HG02938 (cell line): ENCODE measurements around the gene TOGARAM1.

Experiments used
- ATAC-seq: cut with Tn5 transposase; IDR thresholded peaks from one replicate; pipeline ENCODE4 v1.9.1; 2021; ENCODE audit warnings: mild to moderate bottlenecking, moderate library complexity; ENCODE audit not compliant: unreplicated experiment

Gene TOGARAM1

DNA sequence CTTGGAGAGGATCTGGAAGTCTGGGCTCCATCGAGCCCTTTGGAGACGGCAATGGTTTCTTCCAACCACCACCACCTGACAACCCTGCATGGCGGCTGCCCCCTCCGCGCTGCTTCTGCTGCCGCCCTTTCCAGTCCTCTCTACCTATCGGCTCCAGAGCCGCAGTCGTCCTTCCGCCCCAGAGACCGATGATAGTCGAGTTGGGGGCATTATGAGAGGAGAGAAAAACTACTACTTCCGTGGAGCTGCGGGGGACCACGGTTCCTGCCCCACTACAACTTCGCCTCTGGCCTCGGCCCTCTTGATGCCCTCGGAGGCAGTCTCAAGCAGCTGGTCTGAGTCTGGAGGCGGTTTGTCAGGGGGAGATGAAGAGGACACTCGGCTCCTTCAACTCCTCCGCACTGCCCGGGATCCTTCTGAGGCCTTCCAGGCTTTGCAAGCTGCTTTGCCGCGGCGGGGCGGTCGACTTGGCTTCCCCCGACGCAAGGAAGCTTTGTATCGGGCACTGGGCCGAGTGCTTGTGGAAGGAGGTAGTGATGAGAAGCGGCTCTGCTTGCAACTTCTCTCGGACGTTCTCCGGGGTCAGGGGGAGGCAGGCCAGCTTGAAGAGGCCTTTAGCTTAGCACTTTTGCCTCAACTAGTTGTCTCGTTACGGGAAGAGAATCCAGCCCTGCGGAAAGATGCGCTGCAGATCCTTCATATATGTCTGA, 499 bp downstream of the TOGARAM1 start:
- peak; percentile 29 for ATAC-seq

DNA sequence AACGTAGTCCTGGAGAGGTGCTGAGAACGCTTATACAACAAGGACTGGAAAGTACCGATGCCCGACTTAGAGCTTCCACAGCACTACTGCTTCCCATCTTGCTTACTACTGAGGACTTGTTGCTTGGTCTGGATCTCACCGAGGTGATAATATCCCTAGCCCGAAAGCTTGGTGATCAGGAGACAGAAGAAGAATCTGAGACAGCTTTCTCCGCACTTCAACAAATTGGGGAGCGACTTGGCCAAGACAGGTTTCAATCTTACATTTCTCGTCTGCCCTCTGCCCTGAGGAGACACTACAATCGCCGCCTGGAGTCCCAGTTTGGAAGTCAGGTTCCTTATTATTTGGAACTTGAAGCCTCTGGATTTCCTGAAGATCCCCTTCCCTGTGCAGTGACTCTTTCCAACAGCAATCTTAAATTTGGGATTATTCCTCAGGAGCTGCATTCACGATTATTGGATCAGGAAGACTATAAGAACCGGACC, 1.1 kb downstream of the TOGARAM1 start:
- ATAC-seq = no peak

DNA sequence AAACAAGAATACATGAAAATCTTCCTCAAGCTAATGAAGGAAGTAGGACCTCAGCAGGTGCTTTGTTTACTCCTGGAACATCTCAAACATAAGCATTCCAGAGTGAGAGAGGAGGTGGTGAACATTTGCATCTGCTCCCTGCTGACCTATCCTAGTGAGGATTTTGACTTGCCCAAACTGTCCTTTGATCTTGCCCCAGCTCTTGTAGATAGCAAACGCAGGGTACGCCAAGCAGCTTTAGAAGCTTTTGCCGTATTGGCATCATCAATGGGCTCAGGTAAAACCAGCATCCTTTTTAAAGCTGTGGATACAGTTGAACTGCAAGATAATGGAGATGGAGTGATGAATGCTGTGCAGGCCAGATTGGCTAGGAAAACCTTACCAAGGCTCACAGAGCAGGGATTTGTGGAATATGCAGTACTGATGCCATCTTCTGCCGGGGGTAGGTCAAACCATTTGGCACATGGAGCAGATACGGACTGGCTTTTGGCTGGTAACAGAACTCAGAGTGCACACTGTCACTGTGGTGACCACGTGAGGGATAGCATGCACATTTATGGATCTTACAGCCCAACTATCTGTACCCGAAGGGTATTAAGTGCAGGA, 1.9 kb downstream of the TOGARAM1 start:
- ATAC-seq = no peak

DNA sequence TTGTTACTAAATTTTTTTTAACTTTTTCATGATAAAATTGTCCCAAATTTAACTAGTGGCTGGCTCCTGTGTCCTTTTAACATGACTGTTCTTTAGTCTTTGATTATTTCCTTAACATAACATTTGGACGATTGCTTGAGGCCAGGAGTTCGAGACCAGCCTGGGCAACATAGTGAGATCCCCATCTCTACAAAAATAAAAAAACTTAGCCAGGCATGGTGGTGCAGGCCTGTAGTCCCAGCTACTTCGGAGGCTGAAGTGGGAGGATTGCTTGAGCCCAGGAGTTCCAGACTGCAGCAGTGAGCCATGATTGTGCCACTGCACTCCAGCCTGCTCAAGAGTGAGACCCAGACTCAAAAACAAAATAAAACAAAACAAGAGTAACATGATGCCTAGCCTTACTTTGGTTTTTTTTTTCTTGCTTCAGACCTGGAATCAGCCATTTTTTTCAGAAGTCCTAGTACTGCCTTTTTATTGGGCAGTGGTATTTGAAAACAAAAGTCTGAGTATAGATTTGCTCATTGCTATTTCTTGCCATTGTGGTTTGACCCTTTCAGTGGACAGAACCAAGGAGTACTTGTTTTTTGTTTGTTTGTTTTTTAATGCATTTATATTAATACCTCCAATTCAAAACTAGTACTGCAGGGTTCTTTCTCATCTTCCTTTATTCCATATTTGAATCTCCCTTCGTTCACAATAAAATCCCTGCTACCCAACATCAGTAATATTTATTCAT, 4.8 kb downstream of the TOGARAM1 start:
- no peak for ATAC-seq

DNA sequence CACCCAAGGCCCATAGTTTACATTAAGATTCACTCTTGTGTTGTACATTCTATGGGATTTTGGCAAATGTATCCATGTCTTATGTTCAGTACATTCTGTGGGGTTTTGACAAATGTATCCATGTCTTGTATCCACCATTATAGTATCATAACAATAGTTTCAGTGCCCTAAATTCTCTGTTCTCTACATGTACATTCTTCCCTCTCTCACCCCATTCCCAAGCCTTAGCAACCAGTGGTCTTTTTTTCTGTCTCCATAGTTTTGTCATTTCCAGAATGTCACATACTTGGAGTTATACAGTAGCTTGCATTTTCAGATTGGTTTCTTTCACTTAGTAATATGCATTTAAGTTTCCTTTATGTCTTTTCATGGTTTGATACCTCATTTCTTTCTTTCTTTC, 6.7 kb downstream of the TOGARAM1 start:
- no peak for ATAC-seq

DNA sequence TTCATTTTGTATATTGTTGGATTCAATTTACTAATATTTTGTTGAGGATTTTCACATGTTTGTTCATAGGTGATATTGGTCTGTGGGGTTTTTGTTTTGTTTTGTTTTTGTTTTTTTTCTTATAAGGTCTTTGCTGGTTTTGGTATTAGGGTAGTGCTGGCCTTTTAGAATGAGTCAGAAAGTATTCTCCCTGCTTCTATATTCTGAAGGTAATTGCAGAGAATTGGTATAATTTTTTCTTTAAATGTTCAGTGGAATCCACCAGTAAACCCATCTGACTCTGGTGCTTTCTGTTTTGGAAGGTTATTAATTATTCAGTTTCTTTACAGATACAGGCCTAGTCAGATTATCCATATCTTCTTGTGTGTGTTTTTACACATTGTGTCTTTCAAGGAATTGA, 8.9 kb downstream of the TOGARAM1 start:
- peak; percentile 49 for ATAC-seq

DNA sequence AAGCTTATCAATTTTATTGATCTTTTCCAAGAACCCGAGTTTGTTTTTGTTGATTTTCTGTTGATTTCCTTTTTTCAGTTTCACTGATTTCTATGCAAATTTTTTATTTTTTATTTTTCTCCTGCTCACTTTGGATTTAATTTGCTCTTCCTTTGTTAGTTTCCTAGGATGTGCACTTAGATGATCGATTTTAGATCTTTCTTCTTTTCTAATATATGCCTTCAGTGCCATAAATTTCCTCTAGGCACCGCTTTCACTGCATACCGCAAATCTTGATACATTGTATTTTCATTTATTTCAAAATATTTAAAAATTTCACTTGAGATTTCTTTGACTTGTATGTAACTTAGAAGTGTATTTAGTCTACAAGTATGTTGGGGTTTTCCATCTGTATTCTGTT, 9.5 kb downstream of the TOGARAM1 start:
- ATAC-seq = no peak

DNA sequence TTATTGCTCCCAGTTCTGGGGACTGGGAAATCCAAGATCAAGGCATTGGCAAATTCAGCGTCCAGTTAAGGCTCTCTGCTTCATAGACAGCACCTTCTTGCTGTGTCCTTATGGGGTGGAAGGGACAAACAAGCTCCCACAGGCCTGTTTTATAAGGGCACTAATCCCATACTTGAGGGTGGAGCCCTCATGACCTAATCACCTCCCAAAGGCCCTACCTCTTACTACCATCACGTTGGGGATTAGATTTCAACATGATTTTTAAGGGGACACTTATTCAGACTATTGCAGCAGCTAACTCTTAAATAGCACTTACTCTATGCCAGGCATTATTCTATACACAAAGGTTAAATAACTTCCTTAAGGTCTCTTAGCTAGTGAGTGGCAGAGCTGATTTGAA, 17.3 kb downstream of the TOGARAM1 start:
- no peak for ATAC-seq

DNA sequence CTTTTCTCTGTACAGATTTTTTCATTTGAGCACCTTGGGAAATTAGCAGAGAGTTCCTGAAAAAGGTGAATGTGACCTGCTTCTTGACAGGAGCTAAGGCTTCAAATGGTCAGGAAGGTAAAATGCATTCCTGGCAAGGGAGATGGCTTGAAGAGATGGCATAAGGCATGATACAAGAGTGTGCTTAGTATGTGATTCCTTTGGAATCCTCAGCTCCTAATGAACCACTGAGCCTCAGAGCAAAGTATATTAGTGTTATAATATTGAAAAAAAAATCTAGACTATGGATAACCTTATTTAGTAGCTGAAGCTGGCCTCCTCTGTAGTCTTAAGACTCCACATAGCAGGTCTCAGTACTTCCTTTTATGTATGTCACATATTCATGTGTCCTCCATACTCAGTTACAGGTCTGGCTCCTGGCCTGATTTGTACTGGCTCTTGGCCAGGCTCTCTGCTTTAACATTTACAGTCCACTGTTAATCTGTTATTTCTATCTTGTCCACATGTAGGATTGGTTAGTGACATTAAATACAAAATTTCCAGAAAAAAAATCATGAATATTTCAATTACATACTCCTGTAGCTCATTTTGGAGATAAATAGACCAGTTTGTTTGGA, 17.9 kb downstream of the TOGARAM1 start:
- ATAC-seq = no peak

DNA sequence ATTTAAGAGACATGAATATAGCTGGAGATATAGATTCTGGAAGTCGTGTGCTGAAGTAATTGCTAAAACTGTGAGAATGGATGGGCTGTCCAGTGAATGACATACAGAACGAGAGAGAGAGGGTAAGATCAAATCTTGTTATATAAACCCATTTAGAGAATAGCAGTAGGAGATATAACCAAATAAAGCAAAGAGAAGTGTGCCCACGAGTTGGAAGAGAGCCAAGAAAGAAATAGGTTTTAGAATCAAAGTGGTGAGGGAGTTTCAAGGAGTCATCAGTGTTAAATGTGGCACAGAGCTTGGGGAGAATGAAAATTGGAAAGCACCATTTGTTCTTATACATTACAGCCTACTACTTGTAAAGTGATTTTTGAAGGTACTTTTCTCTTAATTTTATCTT, 19.2 kb downstream of the TOGARAM1 start:
- no peak for ATAC-seq

DNA sequence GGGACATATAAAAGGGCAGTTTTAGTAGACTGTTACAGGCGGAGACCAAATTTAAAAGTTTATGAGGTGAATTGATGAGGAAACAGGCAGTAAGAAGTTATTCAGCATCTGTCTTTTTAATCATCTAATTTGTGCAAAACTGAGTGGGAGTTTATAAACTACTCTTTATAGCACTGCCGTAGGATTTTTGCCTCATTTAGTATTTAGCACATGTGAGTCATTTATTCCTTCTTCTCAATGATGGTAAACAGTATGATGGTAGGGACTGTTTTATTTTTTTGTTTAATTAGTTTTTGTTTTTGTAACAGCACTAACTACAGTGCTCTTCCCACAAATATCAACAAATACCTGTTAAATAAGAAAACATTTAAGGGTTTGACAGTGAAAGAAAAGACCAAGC, 20.6 kb downstream of the TOGARAM1 start:
- ATAC-seq = no peak

DNA sequence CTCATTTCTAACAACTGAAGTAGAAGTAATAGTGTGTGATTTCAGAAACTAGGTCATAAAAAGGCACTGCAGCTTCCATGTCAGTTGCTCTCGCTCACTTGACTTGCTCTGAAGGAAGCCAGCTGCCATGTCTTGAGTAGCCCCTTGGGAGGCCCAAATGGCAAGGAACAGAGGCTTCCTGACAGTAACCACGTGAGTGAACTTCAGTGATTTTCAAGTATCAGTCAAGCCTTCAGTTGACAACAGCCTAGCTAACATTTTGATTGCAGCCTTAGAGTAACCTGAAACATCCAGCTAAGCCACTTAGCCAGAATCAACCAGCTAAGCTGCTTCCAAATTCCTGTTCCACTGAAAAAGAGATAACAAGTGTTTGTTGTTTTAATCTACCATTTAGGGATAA, 26.7 kb downstream of the TOGARAM1 start:
- ATAC-seq = no peak

DNA sequence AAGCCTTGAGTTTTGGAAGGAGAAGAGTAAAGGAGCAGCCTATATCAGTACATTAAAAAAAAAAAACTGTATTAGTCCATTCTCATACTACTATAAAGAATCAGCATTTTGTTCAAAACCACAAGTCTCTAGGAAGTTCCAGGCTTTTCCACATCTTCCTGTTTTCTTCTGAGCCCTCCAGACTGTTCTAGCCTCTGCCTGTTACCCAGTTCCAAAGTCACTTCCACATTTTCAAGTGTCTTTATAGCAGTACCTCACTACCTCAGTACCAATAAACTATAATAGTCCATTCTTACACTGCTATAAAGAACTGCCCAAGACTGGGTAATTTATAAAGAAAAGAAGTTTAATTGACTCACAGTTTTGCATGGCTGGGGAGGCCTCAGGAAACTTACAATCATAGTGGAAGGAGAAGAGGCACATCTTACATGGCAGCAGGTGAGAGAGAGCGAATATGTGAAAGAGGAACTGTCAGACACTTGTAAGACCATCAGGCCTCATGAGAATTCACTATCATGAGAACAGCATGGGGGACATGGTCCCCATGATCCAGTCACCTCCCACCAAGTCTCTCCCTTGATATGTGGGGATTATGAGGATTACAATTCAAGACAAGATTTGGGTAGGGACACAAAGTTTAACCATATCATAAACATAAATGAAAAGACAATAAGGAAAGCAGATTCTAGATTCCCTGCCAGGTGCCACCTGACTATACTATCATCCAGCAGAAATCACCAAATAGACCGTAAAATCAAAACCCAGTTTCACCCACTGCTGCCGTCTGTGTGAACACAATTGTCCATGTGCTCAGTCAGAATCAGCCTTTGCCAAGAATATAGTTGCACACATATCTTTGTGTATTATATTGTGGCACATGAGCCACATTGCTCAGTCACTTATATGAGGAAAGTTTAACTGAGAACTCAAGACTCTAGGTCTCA, 27.8 kb downstream of the TOGARAM1 start:
- no peak for ATAC-seq

DNA sequence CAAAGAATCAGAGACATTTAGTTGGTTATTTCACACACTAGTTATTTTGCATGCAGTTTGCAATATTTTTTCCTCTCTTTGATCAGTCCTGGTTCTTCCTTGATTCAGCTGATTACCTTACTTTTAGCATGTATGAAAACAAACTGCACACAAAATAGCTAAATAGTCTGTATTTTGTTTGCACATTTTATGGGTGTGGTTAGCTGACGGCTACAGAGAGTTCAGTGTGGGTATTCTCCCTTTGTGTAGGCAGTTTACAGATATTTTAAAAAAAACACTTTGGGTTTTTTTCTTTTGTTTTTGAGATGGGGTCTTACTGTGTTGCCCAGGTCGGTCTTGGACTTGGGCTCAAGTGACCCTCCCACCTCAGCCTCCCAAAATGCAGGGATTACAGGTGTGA, 28.5 kb downstream of the TOGARAM1 start:
- no peak for ATAC-seq

DNA sequence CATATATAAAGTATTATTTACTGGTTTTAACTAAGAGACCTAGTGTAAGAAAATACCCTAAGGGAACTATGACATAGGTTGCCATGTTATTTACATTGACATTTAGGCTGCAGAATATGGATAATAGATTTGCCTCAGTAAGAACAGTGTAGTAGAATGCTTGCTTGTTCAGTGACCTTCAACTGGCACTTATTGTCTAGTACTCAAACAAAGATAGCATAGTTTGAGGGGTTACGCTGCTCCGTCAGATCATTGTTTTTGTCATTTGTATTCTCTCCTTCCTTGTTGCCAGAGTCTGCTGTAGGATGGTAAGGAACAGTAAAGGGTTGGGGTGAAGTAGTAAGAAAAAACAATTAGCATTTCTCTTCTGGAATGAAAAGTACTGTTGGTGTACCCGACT, 33.2 kb downstream of the TOGARAM1 start:
- no peak for ATAC-seq

DNA sequence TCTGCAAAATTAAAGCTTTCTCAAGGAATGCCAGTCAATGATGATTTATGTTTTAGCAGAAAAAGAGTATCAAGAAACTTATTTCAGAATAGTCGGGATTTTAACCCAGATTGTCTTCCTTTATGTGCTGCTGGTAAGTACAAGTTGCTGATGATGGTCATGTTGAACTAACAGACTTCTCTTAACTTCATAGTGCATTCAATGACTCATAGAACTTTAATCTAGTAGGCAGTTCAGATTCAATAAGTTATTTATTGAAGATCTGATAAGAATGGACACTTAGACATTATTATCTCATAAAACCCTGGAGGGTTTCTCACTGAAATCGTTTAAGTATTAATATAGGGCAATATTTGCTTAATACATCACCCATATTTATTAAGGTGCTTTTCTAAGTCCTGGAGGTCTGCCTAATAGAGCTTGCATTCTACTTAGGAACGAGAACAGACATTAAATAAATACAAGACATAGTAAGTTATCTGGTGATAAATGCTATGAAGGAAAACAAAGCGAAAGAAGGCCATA, 33.8 kb downstream of the TOGARAM1 start:
- ATAC-seq = no peak

DNA sequence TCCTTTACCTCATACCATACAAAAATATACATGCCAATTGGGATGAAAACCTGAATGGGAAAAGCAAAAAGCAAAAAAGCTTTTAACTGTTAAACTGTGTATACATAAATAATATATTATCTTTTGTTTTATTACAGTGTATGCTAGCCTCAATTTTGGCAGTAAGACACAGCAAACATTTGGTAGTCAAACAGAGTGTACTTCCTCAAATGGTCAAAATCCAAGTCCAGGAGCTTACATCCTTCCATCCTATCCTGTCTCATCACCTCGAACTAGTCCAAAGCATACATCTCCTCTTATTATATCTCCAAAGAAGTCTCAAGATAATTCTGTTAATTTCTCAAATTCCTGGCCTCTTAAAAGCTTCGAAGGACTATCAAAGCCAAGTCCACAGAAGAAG, 41.9 kb downstream of the TOGARAM1 start:
- no peak for ATAC-seq

DNA sequence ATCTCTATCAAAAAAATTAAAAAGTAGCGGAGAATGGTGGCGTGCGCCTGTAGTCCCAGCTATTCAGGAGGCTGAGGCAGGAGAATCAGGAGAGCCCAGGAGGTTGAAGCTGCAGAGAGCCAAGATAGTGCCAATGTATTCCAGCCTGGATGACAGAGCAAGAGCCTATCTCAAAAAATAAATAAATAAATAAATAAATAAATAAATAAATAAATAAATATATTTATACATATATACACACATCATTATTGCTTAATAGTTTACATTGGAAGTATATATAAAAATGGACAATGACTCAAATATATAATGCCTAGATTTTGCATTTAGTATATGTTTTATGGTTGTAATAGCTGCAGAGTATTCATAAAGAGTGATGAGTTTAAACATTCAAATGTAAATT, 53.1 kb downstream of the TOGARAM1 start:
- ATAC-seq = no peak

DNA sequence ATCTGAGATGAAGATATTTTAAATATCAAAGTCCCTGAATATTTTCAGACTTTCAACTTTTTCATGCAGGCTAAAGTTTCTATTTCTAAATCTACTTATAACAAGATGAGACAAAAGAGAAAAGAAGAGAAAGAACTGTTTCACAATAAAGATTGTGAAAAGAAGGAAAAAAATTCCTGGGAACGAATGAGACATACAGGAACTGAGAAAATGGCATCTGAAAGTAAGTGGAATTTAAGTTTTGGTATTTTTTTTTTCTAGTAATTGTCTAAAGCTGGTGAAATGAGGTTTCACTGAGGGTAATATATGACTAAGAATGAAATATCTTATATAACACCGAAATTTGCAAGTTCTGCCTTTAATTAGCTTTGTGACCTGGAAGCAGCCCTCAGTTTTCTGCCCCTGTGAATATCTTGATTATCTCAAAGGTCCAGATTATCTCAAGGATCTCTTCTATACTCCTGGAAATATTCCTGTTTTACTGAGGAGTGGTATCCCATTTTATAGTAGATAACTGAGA, 66.2 kb downstream of the TOGARAM1 start:
- ATAC-seq = peak; percentile 75

DNA sequence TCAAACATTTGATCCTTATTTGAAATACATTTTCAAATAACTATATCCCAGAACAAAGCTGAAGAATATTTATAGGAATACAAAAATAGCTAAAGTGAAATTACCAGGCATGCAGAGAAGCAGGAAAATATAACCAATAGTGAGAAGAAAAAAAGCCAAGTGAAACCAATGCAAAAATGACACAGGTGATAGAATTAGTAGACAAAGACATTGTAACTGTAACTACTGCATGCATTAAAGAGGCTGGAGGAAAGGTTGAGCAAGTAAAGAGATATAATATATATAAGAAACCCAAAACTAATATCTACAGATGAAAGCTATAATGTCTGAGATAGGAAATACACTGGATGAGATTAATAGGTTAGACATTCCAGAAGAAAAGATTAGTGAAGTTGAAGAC, 72.7 kb downstream of the TOGARAM1 start:
- ATAC-seq = no peak
